ENCODE measurements around the gene GNL2.

DNA sequence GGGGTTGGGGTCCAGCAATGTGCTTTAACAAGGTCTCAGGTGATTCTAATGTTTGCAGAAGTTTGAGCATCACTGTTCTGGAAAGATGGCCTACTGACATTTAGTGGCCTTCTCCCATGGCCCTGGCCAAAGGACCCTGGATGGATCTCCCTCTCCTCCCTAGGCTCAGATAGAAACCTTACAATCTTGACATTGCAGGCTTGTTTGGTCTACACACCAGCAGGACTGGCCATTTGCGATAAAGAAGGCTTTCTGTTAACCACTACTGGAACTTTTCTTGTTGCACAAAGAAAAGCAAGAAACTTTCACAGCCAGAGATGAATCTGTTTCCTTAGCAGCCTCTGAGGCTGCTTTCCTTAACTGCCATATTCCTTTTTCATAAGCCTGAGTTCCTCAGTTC is 32.8 kb downstream of the GNL2 start:
- TF ChIP-seq EZH2 (IDR thresholded peaks at IDR 0.05; ENCODE audit: insufficient read depth, poor library complexity, severe bottlenecking), result no peak
- no peak for TF ChIP-seq EZH2phosphoT487 (IDR thresholded peaks at IDR 0.05; ENCODE audit: insufficient read depth, low read depth)

Data from GM23248 (cell line).